Transverse colon (tissue), 3 donors: ENCODE data around the gene LYPD1.

Experiments
- CTCF ChIP-seq, 5 experiments: fragments of 200-600 bp in 3 of 5; fragments of 450-650 bp in 2 of 5; sonication (generic) in 3 of 5; IDR thresholded peaks; 1 replicate in 2 of 5; 2 replicates in 3 of 5; pipeline ENCODE4 v1.5.1; 2016 to 2017; ENCODE audit warnings: antibody characterized with exemption in 5 of 5, inconsistent platforms in 3 of 5, mild to moderate bottlenecking in 2 of 5, moderate library complexity in 1 of 5
- POLR2A ChIP-seq: fragments of 450-650 bp; IDR thresholded peaks from one replicate; pipeline ENCODE4 v1.6.1; 2016; ENCODE audit warnings: antibody characterized with exemption, mild to moderate bottlenecking, moderate library complexity

- no peak for TF ChIP-seq POLR2A
- TF ChIP-seq CTCF (IDR thresholded peaks at IDR 0.05), result no peak
Observed at GRCh38 chr2:132680544-132680943, 10.5 kb upstream of the LYPD1 start.
